GM19328 (cell line): ENCODE data around the gene PANK1.

Experiments
- ATAC-seq: cut with Tn5 transposase; IDR thresholded peaks from one replicate; pipeline ENCODE4 v1.9.1; 2021; ENCODE audit warnings: mild to moderate bottlenecking, moderate library complexity; ENCODE audit not compliant: unreplicated experiment

Gene PANK1

GRCh38 chr10:89652806-89653370 is 7.8 kb upstream of the PANK1 start:
- no peak for ATAC-seq

DNA sequence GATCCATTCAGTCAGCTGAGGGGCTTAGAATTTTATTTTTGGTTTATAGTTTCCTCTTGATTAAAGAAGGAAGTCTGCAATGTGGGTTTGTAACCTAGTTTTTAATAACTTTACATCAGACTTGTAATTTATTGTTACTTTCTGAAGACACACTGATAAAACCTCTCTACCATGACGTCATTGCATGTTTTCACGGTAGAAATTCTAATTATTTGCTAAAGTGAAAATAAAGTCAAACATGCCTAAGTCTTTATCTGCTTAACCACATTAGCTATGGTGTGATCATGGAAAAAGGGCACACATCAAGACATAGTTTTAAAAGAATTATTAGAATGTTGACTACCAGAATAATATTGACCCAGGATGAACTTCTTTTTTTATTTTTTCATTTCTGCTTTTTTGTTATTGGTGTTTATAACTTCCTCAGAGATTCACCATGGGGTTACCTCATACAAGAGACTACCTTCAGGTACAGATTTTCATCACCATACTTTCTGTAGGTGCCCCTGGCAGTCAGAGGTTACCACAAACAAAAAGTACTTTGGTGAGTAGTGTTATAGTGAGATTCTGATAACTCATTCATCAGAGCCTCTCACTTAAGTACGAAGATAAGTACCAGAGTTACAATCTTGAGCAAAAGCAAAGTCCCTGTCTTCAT is 7.0 kb upstream of the PANK1 start:
- no peak for ATAC-seq

- no peak for ATAC-seq
Measured at GRCh38 chr10:89651205-89651915, 6.3 kb upstream of the PANK1 start.

DNA sequence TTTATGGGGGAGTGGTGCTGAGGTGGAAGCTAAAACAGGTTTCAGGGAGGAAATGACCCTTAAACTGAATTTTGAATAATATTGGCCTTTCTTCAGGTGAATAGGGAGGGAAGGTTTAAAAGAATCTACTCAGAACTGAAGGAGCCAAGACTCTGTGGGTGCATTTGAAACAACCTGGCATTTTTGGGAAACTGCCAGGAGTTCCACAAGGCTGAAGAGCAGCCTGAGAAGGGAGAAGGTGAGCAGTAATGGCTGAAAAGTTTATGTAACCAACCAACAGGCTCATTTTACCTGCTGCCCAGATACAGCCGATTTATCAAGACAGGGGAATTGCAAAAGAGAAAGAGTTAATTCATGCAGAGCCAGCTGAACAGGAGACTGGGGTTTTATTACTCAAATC is 4.0 kb upstream of the PANK1 start:
- ATAC-seq = no peak

GRCh38 chr10:89648074-89648473 is 3.0 kb upstream of the PANK1 start:
- no peak for ATAC-seq

DNA sequence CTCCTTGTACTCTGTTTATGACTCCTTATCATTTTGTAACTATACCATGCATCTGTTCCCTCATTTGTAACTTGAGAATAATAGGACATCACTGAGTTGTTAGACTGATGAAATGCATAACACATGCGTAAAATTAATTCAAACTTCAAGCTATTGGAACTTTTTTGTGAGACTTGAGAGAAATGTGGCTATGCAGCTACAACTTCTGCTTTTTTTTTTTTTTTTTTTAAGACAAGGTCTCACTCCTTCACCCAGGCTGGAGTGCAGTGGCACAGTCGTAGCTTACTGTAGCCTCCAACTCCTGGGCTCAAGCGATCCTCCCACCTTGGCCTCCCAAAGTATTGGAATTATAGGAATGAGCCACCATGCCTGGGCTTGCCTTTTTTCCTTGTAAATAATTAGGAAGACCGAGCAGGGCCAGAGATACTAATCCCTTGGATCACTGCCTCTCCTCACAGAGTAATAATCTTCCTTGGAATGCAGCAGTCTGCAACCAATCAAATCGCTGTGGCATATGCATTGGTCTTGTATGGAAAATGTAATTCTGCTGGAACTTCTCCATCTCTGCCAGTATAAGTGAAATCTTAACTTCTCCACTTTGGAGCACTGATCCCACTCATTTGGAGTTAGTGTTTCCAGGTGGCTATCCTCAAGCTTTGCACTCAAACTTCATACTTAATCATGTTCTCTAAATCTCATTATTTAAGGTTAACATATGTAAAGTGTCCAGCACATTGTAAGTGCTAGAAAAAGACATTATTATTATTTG is 2.0 kb upstream of the PANK1 start:
- no peak for ATAC-seq

- ATAC-seq = no peak
Measured at GRCh38 chr10:89645742-89646172, 715 bp upstream of the PANK1 start.

- ATAC-seq = peak; percentile 27
Measured at GRCh38 chr10:89644691-89644966, 413 bp downstream of the PANK1 start.

GRCh38 chr10:89643812-89644690 is 991 bp downstream of the PANK1 start:
- ATAC-seq = peak; percentile 88

DNA sequence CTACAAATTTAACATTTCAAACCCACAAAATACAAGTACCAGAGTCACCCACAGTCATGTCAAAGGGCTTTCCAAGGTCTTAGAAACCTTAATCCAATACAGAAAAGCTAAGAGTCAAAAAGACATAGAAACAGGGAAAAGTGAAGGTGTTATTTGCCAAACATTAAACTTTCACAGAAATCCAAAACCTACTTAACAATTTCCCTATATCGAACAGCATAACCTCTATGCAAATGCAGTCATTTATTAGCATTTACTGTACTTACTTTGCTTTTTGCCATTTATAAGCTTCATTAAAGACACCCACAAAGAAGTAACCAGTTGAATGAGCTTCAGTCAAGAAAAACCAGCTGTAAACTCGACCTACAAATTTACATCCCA is 1.6 kb downstream of the PANK1 start:
- peak; percentile 1 for ATAC-seq

- ATAC-seq = no peak
Measured at GRCh38 chr10:89642193-89642592, 2.8 kb downstream of the PANK1 start.

DNA sequence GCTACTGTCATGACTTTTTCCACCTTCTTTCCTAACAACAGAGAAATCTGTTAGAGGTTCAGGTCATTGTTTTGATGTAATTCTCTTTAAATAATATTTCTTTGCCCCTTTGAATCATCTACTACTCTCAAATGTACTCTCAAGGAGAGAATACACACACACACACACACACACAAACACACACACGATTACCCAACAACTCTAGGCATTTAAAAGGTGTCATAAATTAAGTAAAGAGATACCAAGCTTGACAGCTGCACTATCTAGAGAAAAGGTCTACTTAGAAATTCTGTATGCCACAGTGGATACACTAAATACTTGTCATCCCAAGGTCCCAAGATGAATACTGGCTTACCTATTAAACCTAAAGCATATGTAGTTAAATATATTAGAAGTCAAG is 4.8 kb downstream of the PANK1 start:
- no peak for ATAC-seq

DNA sequence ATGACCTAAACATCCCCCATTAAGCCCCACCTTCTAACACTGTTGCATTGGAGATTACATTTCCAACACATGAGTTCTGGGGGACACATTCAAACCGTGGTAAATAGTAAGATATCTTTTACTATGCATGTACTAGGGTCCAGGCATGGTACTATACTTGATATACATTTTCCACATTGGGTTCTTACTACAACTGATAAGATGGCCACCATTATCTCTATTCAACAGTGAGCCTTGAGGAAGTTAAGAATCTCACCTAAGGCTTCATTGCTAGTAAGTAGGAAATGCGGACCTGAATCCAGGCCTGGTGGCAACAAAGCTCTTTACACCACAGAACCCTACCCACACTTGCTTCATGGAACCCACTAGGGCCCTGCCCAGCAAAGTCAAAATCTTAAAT is 5.7 kb downstream of the PANK1 start:
- no peak for ATAC-seq

- ATAC-seq = no peak
Measured at GRCh38 chr10:89637113-89637512, 7.9 kb downstream of the PANK1 start.

GRCh38 chr10:89634637-89635036 is 10.4 kb downstream of the PANK1 start:
- no peak for ATAC-seq

DNA sequence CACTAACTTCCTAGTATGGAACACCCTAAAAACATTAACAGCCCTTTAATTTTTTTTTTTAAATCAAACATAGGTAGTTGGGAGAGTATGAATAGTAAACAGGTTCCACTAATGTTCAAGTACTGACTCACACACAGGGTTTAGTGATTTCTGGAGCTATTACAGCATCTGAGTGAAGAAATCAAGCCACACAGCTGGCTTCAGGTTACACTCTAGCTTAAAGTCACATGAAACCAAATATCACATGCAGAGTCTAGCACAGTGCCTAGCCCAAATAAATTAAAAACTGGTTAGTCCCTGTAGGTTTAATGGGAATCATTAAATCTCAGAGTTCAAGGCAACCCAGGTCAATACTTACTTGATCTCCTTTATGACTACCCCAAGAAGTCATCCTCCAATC is 11.6 kb downstream of the PANK1 start:
- ATAC-seq = no peak

GRCh38 chr10:89632824-89633223 is 12.2 kb downstream of the PANK1 start:
- no peak for ATAC-seq

DNA sequence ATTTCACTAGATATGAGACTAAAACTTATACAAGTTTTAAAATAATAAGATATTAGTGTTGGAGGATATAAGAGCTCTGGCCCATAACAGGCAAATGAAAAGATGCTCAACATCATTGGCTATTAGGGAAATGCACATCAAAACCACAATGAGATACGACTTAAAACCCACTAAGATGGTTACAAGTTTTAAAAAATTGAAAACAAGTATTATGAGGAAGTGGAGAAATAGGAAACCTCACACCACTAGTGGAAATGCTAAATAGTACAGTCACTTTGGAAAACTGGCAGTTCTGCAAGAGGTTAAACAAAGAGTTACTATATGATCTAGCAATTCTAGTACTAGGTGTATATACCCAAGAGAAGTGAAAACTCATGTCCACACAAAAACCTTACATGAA is 17.2 kb downstream of the PANK1 start:
- no peak for ATAC-seq

DNA sequence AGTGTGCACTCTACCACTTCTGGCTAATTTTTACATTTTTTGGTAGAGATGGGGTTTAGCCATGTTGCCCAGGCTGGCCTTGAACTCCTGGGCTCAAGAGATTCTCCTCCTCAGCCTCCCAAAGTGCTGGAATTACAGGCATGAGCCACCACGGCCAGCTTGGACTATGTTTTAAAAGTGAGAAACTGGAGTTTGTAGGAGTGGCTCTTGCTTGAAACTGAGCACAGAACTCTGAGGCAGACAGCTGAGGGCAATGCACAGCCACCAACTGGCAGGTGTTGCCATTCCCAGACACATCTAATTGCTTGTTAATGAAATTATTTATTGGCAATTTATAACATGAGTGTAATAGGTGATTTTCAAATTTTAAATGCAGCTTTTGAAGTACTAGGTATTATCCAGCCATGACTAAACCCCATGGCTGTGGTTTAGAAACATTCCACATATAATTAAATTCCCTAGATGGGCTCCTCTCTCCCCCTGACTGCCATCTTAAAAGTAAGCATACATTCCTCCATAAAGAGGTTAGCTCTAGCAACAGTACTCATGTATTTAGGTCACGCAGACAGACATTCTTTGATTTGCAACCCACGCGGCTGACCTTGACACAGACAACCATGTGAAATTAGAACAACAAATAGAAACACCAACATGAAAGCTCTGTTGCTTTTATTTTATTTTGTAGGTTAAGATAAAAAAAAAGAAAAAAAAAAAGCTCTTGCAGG is 19.8 kb downstream of the PANK1 start:
- no peak for ATAC-seq

- ATAC-seq = no peak
Measured at GRCh38 chr10:89624020-89624419, 21.0 kb downstream of the PANK1 start.
